ENCODE data around the gene PRIM2. TPM values are rescaled to one million over a fixed set of nuclear protein-coding genes. Genes with fewer than 3 reads are reported as not detected.
"Not testable (repeated sequence)": the region's sequence is repeated elsewhere in the genome, so short reads cannot be mapped to it uniquely, and the experiment has no call there.

PRIM2 gene
- total and polyA plus RNA-seq, 2 of the 4 experiments (the other 2 are of a cell fraction) = 11.8 to 37.5 TPM

GRCh38 chr6:57658526-57658925 lies 341.1 kb downstream of the PRIM2 start:
- H2AK9ac ChIP-seq (replicated peaks; ENCODE audit: low read depth, low read length, poor library complexity); in situ Hi-C loops (cut with MboI; ENCODE audit: low sequenced_read_pairs); H3K27ac ChIP-seq (ENCODE audit: insufficient read depth, low read length); H3K9me3 ChIP-seq (ENCODE audit: control insufficient read depth, insufficient read depth, low read length); H4K8ac ChIP-seq (ENCODE audit: low read depth in 2 of 2, low read length in 2 of 2); H3K36me3 ChIP-seq (ENCODE audit: control insufficient read depth, insufficient read depth, low read length); CTCF ChIA-PET; POLR2A ChIA-PET (ENCODE audit: unreplicated experiment); H3K4me1 ChIP-seq (ENCODE audit: control insufficient read depth, insufficient read depth, low read length); ATAC-seq (ENCODE audit: low read depth); H3K56ac ChIP-seq (ENCODE audit: extremely low read depth, insufficient read depth, low read length); dilution Hi-C loops (cut with HindIII; ENCODE audit: low sequenced_read_pairs, unreplicated experiment); H2BK120ac ChIP-seq (ENCODE audit: low read depth, low read length); BruUV-seq (replicated peaks); H3K4me2 ChIP-seq (ENCODE audit: low read depth, low read length); H3K14ac ChIP-seq (replicated peaks; ENCODE audit: low read depth, low read length); H3K9me1 ChIP-seq (ENCODE audit: insufficient read depth, low read length); H2BK5ac ChIP-seq (ENCODE audit: low read depth, low read length, poor library complexity, severe bottlenecking); H3K4me3 ChIP-seq (ENCODE audit: insufficient read depth, low read depth, low read length); H2BK20ac ChIP-seq (ENCODE audit: low read depth, low read length); intact Hi-C loops (cut with micrococcal nuclease); H3K9ac ChIP-seq (ENCODE audit: low read depth, low read length); H4K20me1 ChIP-seq (ENCODE audit: insufficient read depth, low read length); H3K18ac ChIP-seq (ENCODE audit: low read depth, low read length); H2AK5ac ChIP-seq (ENCODE audit: low read depth, low read length); H4K91ac ChIP-seq (ENCODE audit: insufficient read depth, low read depth, low read length); H3K23ac ChIP-seq (ENCODE audit: low read depth, low read length); H4K5ac ChIP-seq (ENCODE audit: low read depth, low read length); H2AFZ ChIP-seq (replicated peaks; ENCODE audit: low read length, poor library complexity); H2BK15ac ChIP-seq (ENCODE audit: low read depth, low read length); H3K27me3 ChIP-seq (ENCODE audit: control insufficient read depth, insufficient read depth, low read length); H3K4ac ChIP-seq (ENCODE audit: low read depth, low read length); H3K79me1 ChIP-seq (ENCODE audit: low read depth in 1 of 2, low read length in 2 of 2): not testable (repeated sequence)
- peak; percentile 54 for DNase-seq
- no CpG with 5 or more reads among the region's 2 CpGs for whole genome bisulfite sequencing, 2 experiments (ENCODE audit: extremely low coverage in 2 of 2, insufficient read length in 1 of 2)

Data from IMR-90 (cell line).